HS-5 (cell line): ENCODE data around the gene TTYH3.
"Not testable (repeated sequence)": the region's sequence is repeated elsewhere in the genome, so short reads cannot be mapped to it uniquely, and the experiment has no call there.

Experiments used
- DNase-seq: peaks from one replicate; pipeline ENCODE4 v3.0.0-alpha.2; 2012; ENCODE audit warnings: low read depth

The TTYH3 gene

DNA sequence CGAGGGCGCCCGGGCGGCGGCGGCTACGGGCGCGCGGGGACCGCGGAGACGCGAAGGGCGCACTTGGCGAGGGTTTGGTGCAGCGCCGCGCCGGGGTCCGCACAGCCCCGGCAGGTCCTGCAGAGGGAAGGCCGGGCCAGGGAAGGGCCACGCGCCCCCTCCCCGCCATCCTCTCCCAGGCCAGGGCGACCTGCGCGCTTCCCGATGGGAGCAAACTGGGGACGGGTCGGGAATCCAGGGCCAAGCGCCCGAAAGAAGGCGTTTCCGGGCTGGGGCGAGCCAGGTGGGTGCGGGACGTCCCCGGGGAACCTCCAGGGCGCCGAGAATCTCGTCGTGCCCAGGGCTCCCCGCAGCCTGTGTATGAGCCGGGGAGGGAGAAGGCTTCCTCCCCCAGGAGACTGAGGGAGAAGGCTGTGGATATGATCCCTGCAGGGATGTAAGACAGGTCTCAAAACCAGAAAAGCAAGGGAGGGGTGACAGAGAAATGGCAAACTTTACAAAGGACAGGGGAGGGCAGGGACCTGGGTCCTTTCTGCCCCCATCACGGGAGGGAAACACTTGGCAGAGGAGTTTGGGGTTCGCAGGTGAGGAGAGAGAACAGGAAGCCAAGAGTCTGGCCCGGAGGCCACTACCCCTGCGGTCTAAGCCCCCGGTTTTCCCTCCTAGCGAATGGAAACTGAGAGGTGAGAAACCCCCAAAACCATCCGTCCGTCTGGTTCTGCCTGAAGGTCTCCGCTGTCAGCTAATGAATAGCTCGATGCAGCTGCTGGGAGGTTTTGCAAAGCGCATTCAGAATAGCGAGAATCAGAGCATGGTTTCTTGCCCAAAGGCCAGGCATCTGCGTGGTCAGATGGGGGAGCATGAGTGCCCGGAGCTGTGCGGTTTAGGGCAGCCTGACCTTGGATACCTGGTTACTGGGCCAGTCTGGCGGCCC, 56.9 kb downstream of the TTYH3 start:
- DNase-seq: no peak

DNA sequence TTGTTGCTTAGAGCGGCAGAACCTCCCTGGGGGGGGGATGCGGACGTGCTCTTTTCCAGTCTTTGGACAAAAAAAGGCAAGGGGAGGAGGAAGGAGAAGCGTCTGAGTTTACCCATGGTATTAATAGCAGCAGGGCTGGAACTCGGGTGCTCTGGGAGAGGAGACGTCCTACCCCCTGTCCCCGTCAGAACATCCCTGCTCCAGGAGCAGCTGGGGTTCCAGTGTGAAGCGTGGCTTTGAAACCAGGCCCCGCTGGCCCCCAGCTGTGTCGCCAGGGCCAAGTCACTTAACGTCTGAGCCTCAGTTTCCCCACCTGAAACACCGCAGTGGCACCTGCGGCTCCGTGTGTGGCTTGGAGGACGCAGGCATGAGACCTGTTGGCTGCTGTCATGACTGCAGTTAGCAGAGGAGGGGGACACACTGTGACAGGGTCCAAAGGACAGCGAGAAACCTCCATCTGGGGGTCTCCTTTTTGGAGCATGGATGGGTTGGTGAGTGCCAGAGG, 57.6 kb downstream of the TTYH3 start:
- DNase-seq: no peak

DNA sequence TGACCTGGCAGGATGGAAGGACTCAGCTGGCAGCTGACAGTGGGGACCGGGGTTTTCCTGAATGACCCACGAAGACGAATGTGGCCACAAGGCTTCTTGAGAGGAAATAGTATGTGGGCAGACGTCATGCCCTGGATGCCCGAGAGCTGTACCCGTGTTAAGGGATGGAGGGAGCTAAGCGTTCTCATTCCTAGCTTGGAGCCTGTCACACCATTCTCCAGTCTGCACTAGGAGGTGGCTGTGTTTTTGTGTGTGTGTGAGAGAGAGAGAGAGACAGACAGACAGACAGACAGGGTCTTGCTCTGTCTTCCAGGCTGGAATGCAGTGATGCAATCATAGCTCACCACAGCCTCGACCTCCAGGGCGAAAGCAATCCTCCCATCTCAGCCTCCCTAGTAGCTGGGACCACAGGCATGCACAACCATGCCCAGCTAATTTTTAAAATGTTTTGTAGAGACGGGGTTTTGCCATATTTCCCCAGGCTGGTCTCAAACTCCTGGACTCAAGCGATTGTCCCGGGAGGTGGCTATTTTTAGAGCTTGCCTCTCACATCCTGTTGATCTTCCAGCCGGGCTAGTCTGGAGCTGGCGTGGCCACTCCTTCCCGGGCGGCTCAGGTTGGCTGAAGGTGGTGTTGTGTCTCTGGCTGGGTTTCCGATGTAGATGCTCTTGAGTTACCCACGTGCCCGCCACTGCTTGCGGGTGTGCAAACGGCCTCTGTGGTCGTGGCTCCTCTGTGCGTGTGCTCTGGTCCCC, 58.3 kb downstream of the TTYH3 start:
- DNase-seq: no peak

DNA sequence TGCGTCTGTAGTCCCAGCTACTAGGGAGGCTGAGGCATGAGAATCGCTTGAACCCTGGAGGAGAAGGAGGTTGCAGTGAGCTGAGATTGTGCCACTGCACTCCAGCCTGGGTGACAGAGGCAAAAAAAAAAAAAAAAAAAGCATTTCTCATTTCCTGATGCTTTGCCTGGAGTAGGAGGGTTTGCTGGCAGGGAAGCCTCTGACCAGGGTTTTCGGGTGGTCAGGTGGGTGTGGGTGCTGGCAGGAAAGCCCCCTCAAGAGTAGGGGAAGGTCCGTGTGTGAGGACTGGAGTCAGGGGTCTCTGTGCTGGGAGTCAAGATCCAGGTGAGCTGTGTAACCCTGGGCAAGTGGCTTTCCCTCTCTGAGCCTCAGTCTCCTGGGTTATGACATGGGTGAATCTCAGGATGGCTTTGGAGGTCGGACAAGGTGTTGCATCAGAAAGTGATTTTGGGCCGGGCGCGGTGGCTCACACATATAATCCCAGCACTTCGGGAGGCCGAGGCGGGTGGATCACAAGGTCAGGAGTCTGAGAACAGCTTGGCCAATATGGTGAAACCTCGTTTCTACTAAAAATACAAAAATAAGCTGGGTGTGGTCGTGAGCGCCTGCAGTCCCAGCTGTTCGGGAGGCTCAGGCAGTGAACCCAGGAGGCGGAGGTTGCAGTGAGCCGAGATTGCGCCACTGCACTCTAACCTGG, 59.4 kb downstream of the TTYH3 start:
- DNase-seq: no peak

DNA sequence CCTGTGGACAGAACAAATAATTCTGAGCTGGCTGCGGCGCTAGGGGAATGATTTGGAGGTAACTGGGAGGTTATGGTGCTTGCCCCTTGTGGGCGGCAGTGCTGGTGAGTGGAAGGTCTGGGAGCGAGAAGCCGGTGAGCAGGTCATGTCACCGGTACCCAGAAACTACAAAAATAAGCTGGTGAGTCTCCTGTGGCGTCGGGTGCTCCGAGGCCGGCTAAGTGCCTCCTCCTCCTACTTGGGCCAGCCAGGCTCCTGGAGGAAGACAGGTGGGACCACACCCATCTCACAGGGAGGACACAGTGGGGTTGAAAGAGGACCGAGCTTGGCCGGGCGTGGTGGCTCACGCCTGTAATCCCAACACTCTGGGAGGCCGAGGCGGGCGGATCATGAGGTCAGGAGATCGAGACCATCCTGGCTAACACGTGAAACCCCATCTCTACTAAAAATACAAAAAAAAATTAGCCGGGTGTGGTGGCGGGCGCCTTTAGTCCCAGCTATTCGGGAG, 60.2 kb downstream of the TTYH3 start:
- not testable (repeated sequence) for DNase-seq

DNA sequence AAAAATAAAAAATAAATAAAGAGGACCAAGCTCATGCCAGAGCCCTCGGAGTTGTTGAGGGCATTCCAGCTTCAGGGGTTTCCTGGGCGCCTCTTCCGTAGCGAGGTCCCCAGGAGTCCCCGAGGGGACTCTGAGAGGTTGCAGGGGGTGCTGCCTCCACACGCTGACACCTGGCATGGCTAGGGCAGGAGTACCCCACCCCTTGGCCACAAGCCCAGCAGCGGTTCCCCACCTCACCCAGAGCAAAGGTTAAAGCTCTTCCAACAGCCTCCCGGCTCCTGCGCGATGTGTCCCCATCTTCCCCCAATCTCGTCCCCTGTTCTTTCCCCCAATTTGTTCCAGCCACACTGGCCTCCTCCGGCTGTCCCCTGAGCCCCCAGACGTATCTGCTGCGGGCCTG, 60.8 kb downstream of the TTYH3 start:
- no peak for DNase-seq

DNA sequence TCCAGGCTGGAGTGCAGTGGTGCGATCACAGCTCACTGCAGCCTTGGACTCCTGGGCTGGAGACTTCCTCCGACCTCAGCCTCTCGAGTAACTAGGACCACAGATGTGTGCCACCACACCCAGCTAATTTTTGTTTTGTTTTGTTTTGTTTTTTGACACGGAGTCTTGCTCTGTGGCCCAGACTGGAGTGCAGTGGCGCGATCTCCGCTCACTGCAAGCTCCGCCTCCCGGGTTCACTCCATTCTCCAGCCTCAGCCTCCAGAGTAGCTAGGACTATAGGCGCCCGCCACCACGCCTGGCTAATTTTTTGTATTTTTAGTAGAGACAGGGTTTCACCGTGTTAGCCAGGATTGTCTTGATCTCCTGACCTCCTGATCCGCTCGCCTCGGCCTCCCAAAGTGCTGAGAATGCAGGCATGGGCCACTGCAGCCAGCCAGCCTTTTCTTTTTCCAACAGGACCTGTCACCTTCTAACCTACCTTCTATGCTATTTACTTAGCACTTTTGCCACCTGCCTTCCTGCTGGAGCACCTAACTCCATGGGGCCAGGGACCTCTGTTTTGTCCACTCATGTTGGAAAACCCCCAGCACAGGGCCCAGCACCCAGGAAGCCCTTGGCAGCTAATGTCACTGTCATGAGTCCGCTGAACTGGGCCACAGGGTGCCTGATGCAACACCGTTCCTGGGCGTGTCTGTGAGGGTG, 61.8 kb downstream of the TTYH3 start:
- not testable (repeated sequence) for DNase-seq

DNA sequence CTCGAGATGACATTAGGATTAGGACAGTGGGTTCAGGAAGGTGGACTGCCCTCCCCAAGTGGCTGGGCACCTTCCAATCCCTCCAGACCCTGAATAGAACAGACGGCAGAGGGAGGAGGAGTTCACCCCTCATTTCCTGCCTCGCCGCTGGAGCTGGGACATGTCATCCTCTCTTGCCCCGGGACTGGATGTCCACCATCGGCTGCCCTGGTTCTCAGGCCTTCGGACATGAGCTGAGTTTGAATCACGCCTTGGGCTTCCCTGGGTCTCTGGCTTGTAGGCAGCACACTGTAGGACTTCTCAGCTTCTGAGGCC, 62.3 kb downstream of the TTYH3 start:
- DNase-seq: not testable (repeated sequence)

DNA sequence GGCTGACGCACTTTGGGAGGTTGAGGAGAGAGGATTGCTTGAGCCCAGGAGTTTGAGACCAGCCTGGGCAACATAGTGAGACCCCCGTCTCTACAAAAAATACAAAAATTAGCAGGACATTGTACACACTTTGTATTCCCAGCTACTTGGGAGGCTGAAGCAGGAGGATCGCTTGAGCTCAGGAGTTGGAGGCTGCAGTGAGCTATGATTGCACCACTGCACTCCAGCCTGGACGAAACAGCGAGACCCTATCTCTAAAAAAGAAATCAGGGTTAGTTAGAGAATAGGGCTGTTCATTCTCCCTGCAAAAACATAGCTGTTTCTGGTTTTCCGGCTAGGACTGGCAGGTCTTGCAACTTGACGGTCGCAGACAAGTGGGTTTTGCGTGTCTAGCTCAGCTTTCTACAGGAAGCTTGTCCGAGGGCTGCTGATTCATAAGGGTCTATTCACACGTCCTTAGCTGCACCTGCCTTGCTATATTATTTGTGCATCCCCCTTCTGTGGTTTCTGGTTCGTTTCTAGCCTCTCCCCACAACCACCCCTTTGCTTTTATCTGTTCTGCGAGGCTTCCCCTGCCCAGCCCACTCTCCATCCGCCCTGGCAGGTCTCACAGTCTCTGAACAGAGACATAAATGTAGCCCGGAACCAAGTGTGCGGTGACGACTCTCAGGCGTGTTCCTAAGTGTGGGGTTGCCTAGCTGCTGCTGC, 66.9 kb downstream of the TTYH3 start:
- DNase-seq: no peak

DNA sequence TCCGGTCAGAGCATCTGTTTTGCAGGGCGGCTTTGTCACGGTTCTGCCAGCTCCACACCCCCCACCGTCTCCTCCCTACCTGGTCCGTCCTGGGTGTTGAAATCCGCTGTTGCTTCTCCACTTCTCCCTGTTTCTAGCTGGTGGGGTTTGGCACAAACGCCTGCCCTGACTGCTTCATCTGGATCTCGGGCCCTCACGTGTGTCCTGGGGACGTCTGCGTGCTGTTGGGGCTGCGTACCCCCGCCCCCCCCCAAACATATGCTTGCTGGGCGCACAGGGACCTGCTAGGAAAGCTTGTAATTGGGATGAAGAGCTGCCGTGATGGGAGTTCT, 67.5 kb downstream of the TTYH3 start:
- no peak for DNase-seq

DNA sequence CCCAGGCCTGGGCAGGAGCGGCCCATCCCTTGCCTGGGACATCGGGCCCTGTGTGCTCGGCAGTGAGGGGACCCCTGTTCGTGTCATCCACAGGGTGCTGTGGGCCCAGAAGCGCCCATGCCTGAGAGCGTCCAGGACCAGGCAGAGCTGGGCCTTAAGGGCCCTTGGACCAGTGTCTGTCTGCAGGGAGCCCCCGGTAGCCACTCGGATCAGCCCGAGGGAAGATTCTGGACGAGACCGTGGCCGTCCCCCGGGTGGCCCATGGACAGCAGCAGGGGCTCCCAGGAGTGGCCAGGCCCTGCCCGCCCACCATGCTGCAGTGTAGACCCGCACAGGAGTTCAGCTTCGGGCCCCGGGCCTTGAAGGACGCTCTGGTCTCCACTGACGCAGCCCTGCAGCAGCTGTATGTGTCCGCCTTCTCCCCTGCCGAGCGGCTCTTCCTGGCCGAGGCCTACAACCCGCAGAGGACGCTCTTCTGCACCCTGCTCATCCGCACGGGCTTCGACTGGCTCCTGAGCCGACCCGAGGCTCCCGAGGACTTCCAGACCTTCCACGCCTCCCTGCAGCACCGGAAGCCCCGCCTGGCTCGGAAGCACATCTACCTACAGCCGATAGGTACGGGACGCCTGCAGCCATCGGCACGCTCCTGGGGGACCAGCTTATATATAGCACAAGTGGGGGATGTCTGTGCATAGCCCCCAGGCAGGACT, 68.5 kb downstream of the TTYH3 start:
- DNase-seq: no peak

DNA sequence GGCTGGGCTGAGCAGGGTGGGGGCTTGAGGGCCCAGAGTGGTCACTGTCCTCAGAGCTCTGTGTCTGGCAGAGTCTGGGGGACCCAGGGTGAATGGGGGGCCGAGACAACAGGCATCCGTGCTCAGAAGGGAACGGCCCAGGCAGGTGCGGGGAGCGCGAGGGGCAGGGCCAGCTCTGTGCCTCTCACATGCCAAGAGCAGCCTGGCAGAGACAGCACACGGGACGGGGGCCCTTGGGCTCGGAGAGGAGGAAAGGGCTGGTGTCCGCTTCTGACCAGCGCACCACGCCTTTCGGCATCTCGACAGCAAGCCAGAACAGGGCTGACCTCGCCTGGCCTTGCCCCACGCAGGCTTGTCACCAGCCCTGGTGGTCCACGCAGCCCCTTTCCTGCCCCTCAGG, 69.6 kb downstream of the TTYH3 start:
- no peak for DNase-seq

DNA sequence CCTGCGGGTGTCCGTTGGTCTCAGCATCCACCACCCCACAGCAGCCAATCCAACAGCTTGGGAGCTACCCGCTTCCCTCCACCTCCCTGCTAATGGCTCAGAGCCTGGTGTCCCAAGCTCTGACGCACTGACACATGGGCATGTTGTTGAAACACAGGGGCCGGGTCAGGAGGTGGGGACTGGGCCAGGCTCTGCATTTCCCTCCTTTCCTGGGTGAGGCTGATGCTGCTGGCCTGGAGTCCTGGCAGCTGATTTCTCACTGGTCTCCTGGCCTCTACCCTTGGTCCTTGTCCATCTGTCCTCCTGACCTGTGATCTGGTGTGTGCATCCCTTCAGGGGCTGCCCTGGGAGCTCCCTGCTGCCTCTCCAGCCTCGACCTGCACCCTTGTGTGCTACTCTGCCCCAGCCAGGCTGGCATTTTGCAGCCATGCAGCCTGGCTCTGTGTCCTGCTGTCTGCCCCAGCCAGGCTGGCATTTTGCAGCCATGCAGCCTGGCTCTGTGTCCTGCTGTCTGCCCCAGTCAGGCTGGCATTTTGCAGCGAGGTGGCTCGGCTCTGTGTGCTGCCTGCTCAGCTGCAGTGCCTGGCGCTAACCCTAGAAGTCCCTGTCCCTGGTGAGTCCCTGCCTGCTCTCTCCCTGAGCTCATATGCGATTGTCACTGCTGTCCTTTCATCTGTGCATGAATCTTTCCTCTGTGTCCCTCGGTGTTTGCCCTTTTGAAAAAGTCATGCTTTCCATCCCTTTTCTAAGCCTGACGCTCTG, 70.2 kb downstream of the TTYH3 start:
- DNase-seq: no peak

DNA sequence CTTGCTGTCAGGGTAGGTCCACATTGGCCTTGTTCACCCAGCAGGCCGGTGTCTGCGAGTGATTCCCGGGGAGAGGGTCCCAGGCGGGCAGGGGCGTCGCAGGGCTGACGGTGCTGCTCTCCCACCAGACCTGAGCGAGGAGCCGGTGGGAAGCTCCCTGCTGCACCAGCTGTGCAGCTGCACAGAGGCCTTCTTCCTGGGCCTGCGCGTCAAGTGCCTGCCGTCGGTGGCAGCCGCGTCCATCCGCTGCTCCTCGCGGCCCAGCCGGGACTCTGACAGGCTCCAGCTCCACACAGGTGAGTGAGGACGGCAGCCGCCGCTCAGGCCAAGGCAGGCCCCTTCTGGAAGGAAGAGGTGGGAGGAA, 70.8 kb downstream of the TTYH3 start:
- DNase-seq: no peak

DNA sequence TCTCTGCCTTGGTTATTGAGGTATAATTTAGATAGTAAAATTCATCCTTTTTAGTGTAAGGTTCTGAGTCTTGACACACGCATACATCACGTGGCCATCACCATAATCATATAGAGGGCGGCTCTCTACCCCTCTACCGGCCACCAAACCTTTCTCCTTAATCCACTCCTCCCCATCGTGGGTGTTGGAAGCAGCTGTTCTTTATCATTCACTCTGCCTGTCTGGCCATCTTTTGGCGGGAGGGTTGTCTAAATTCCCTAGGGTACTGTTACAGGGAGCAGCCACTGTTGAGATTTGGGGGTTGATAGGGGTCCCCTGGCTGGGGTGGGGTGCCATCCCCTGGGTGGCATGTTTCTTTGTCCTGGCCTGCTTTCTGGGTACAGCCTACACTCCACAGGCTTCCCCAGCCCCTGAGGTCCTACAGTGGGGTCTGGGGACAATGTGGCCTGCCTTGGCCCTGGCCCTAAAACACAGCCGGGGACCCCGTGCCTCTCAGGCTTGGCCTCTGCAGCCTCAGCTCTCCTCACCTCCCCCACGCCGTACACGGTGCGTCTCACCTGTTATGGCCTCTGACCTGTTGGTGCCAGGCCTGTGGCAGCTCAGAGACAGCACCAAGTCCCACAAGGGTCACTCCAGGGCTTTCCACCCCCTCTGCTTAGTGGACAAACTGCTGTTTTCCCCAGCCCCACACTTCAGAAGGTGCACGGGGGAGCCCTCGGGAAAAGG, 73.7 kb downstream of the TTYH3 start:
- DNase-seq: no peak

DNA sequence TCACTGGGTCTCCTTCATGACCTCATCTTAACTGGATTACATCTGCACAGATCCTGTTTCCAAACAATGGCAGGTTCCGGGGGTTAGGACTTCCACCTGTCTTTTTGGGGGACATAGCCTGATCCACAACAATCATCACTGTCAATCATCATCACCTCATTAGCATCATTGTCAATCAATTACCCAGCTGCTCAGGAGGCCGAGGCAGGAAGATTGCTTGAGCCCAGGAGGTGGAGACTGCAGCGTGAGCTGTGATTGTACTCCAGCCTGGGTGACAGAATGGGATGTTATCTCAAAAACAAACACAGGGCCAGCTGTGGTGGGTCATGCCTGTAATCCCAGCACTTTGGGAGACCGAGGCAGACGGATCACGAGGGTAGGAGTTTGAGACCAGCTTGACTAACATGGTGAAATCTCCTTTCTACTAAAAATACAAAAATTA, 74.9 kb downstream of the TTYH3 start:
- DNase-seq: no peak

DNA sequence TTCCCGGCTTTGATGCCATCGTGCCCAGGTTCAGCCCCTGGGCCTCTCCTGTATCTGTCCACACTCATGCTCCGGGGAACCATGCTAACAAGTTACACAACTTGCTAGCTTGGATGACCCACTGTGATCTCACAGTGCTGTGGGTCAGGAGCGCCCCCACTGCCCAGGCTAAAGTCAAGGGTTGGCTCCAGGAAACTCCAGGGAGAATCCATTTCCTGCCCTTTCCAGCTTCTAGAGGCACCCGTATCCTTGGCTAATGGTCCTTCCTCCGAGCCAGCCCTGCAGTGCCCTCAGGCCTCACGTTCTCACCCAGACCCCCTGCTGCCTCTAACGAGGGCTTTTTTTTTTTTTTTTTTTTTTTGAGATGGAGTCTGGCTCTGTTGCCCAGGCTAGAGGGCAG, 75.7 kb downstream of the TTYH3 start:
- DNase-seq: no peak

DNA sequence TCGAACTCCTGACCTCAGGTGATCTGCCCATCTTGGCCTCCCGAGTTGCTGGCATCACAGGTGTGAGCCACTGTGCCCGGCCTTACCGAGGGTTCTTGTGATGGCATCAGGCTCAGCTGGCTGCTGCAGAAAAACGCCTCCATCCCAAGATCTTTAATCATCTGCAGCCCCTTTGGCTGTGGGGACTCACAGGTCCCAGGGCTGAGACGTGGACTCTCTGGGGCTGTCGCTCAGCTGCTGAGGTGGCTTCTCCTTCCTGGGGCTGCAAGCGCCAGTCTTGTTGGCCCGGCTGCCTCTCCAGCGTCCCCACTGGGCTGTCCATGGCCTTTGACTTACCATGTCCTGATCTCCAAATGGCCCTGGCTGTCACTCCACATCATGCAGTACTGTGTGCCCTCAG, 76.3 kb downstream of the TTYH3 start:
- no peak for DNase-seq
